GM23338 (cell line): ENCODE measurements around the gene ASB15.

Experiments used
- CTCF ChIP-seq, 2 experiments: fragments of 200-600 bp in 1 of 2; sonication (generic) in 1 of 2; conservative IDR thresholded peaks; 2 replicates each; pipeline versions ENCODE4 v1.5.1 to v1.6.1; 2016 to 2017; ENCODE audit warnings: antibody characterized with exemption in 2 of 2, low read depth in 2 of 2, mild to moderate bottlenecking in 2 of 2, moderate library complexity in 1 of 2
- POLR2AphosphoS5 ChIP-seq: IDR thresholded peaks from 2 replicates; pipeline ENCODE4 v1.6.1; 2016; ENCODE audit warnings: antibody characterized with exemption, low read depth

GRCh38 chr7:123661765-123662164 is 60.1 kb downstream of the ASB15 start:
- no peak for TF ChIP-seq CTCF (conservative IDR thresholded peaks at IDR 0.05; ENCODE audit: low read depth in 2 of 2)
- no peak for TF ChIP-seq POLR2AphosphoS5
